ENCODE data around the gene ABHD17A. TPM values are rescaled to one million over a fixed set of nuclear protein-coding genes. Genes with fewer than 3 reads are reported as not detected.

ABHD17A gene
- total RNA-seq, 3 donors from 2014 or later = 62.4 to 81.3 (median 76.0) TPM

DNA sequence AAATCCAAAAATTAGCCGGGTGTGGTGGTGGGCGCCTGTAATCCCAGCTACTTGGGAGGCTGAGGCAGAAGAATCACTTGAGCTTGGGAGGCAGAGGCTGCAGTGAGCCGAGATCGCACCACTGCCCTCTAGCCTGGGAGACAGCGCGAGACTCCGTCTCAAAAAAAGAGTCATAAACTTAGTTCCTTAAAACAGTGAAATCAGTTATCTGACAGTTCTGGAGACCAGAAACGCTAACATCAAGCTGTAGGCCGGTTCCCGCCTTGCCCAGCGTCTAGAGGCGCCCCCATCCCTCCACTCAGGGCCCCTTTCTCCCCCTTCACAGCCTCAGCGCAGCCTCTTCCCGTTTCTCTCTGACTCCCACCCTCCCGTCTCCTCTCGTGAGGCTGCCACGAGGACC lies 31.9 kb upstream of the ABHD17A start:
- Histone ChIP-seq H3K27me3 (no peaks in the 10 kb centered on the region), H3K9me3 (no peaks in the 10 kb centered on the region), H3K36me3 (no peaks in the 10 kb centered on the region), H3K27ac (no peak overlapping the region), H3K4me1 (peaks cover 0 to 7% of the 10 kb centered on the region in 2 donors), H3K4me3 (no peak overlapping the region)
- intact Hi-C loops (cut with DNase I; ENCODE audit: low total_unique reads) = no loop called here
- TF ChIP-seq CTCF (IDR thresholded peaks at IDR 0.05) (no peak), POLR2AphosphoS5 (IDR thresholded peaks at IDR 0.05) (no peak), POLR2A (IDR thresholded peaks at IDR 0.05) (no peak)
- DNase-seq (ENCODE audit: low spot score in 2 of 2) = no peak

GRCh38 chr19:1914826-1915341 lies 29.6 kb upstream of the ABHD17A start:
- Histone ChIP-seq H3K9me3 (no peaks in the 10 kb centered on the region), H3K4me1 (peaks cover 3 to 9% of the 10 kb centered on the region in 2 donors), H3K36me3 (no peaks in the 10 kb centered on the region), H3K27ac (peak overlapping the region; percentile 50 to 63), H3K4me3 (no peak overlapping the region), H3K27me3 (no peaks in the 10 kb centered on the region)
- intact Hi-C loops (cut with DNase I; ENCODE audit: low total_unique reads) = no loop called here
- no peak for DNase-seq (ENCODE audit: low spot score in 2 of 2)
- no peak for TF ChIP-seq POLR2AphosphoS5 (IDR thresholded peaks at IDR 0.05)
- no peak for TF ChIP-seq CTCF (IDR thresholded peaks at IDR 0.05)
- TF ChIP-seq POLR2A (IDR thresholded peaks at IDR 0.05) = no peak

- Histone ChIP-seq H3K9me3 (no peaks in the 10 kb centered on the region), H3K4me1 (peaks cover 7 to 14% of the 10 kb centered on the region in 2 donors), H3K36me3 (no peaks in the 10 kb centered on the region), H3K4me3 (peak overlapping the region in 1 of 3 donors; percentile 10), H3K27ac (peak overlapping the region; percentile 50 to 63), H3K27me3 (no peaks in the 10 kb centered on the region)
- DNase-seq (ENCODE audit: low spot score in 2 of 2) = peak in 1 of 2 donors; percentile 59
- intact Hi-C loops (cut with DNase I; ENCODE audit: low total_unique reads) = no loop called here
- TF ChIP-seq POLR2AphosphoS5 (IDR thresholded peaks at IDR 0.05) (no peak), POLR2A (IDR thresholded peaks at IDR 0.05) (no peak), CTCF (IDR thresholded peaks at IDR 0.05) (no peak)
Measured at GRCh38 chr19:1913781-1914577, 28.7 kb upstream of the ABHD17A start.

DNA sequence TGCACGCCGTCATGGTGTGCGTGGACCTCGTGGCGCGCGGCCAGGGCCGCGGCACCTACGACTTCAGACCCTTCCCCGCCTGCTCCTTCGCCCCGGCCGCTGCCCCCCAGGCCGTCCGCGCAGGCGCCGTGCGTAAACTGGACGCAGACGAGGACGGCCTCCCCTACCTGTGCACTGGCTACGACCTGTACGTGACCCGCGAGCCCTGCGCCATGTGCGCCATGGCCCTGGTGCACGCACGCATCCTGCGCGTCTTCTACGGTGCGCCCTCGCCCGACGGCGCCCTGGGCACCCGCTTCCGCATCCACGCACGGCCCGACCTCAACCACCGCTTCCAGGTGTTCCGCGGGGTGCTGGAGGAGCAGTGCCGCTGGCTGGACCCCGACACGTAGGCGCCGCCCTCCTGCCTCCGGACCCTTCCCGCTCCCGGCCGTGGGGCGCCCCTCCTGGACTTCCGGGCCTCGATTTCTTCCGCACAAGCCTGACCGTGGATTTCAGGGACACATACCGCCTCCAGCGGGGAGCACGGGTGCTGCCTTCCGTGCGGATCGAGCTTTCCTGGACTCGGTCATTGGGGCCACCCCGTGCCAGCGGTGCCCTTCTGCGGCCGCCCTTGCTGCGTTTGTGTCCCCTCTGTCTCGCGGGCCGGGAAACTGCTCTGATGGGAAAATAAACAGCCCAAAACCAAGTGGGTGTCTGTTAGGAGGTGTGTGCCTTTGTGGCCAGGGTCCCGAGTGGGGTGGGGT lies 27.6 kb upstream of the ABHD17A start:
- H3K4me1 ChIP-seq = peaks cover 7 to 14% of the 10 kb centered on the region in 2 donors
- no peaks in the 10 kb centered on the region for H3K27me3 ChIP-seq
- TF ChIP-seq POLR2AphosphoS5 (IDR thresholded peaks at IDR 0.05) (no peak), POLR2A (IDR thresholded peaks at IDR 0.05) (no peak), CTCF (IDR thresholded peaks at IDR 0.05) (no peak)
- intact Hi-C loops (cut with DNase I; ENCODE audit: low total_unique reads) = no loop called here
- no peak for DNase-seq (ENCODE audit: low spot score in 2 of 2)
- no peaks in the 10 kb centered on the region for H3K36me3 ChIP-seq
- H3K9me3 ChIP-seq = no peaks in the 10 kb centered on the region
- H3K4me3 ChIP-seq = no peak overlapping the region
- H3K27ac ChIP-seq = peak overlapping the region in 1 of 2 donors; percentile 2

DNA sequence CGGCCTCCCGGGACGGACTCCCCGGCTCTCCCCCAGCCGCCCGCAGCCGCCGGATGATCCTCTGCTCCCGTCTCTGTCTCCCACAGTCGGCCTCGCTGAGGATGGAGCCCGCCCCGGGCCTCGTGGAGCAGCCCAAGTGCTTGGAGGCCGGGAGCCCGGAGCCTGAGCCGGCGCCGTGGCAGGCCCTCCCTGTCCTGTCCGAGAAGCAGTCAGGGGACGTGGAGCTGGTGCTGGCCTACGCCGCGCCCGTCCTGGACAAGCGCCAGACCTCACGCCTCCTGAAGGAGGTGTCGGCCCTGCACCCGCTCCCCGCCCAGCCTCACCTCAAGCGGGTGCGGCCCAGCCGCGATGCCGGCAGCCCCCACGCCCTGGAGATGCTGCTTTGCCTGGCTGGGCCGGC lies 26.7 kb upstream of the ABHD17A start:
- TF ChIP-seq POLR2A (IDR thresholded peaks at IDR 0.05) = no peak
- no peak for TF ChIP-seq CTCF (IDR thresholded peaks at IDR 0.05)
- TF ChIP-seq POLR2AphosphoS5 (IDR thresholded peaks at IDR 0.05) = no peak
- Histone ChIP-seq H3K27me3 (no peaks in the 10 kb centered on the region), H3K27ac (no peak overlapping the region), H3K4me1 (peaks cover 7 to 14% of the 10 kb centered on the region in 2 donors), H3K36me3 (no peaks in the 10 kb centered on the region), H3K4me3 (no peak overlapping the region), H3K9me3 (no peaks in the 10 kb centered on the region)
- intact Hi-C loops (cut with DNase I; ENCODE audit: low total_unique reads) = no loop called here
- no peak for DNase-seq (ENCODE audit: low spot score in 2 of 2)
